Mesothelial cell of epicardium (in vitro differentiated cells): ENCODE data around the gene ADARB2. TPM values are rescaled to one million over a fixed set of nuclear protein-coding genes. Genes with fewer than 3 reads are reported as not detected.

ENCODE experiments used
- DNase-seq, 2 experiments: peaks; one replicate each; pipeline ENCODE4 v3.0.0; 2021; ENCODE audit warnings: low spot score in 2 of 2; ENCODE audit not compliant: unreplicated experiment in 2 of 2
- H3K27ac Mint-ChIP-seq: 2 replicates; pipeline ENCODE4 v1.8.0; 2021; ENCODE audit warnings: mixed read lengths
- H3K27me3 Mint-ChIP-seq: 2 replicates; pipeline ENCODE4 v1.8.0; 2021; ENCODE audit warnings: low read depth, mixed read lengths
- H3K36me3 Mint-ChIP-seq: 2 replicates; pipeline ENCODE4 v1.8.0; 2021; ENCODE audit warnings: mixed read lengths
- H3K4me1 Mint-ChIP-seq: 2 replicates; pipeline ENCODE4 v1.8.0; 2021; ENCODE audit warnings: mixed read lengths
- H3K4me3 Mint-ChIP-seq: 2 replicates; pipeline ENCODE4 v1.8.0; 2021; ENCODE audit warnings: mild to moderate bottlenecking, moderate library complexity, mixed read lengths
- H3K9me3 Mint-ChIP-seq: 2 replicates; pipeline ENCODE4 v1.8.0; 2021; ENCODE audit warnings: mixed read lengths
- total RNA-seq: library from RNA; stranded (reverse); gene quantifications from 3 replicates; pipeline ENCODE4 v1.2.1, GENCODE V29; 2021
- TF ChIP-seq, protein P1 (sequence below): fragments of 200-600 bp; sonication (generic); IDR thresholded peaks from one replicate; pipeline ENCODE4 v1.5.0; 2021; ENCODE audit warnings: antibody characterized with exemption; ENCODE audit not compliant: unreplicated experiment

The ADARB2 gene
- total RNA-seq, 1 donor from 2014 or later: 0.38 TPM

DNA sequence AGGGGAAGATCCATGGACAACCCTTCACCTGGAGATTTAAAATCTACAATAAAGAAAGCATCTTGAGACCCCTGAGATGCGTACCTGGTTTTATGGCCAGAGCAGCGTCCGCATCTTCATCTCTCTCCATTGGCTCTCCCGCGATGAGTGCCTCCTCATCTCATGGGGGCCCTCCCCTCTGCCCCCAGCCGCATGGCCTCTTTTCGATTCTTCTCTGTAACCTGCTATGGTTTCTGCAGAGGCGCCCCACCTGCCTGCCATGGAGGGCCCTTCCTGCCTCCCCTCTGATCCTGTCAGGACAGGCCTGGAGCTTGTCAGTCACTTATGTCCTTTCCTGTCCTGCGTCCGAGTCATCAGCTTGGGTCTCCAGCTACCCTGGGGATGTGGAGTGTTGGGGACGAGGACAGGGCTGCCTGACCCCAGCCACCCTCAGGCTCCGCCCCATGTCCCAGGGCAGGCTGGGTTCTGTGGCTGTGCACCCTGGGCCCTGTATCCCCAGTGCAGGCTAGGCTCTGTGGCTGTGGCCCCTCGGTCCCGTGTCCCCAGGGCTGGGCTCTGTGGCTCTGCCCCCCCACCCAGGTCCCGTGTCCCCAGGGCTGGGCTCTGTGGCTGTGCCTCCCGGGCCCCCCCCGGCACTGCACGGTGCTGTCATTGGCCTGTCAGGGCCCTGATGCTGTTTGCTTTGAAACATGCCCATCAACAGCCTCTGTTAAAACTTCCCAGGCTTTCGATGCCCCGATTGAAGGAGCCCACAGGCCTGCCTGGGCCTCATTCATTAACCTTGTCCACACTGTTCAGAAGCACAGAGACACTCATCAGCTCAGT is 581.3 kb downstream of the ADARB2 start:
- H3K27me3 Mint-ChIP-seq: peaks cover 16% of the 10 kb centered on the region
- H3K27ac Mint-ChIP-seq: peak overlapping the region; percentile 13
- no peak overlapping the region for H3K4me3 Mint-ChIP-seq
- H3K36me3 Mint-ChIP-seq: no peaks in the 10 kb centered on the region
- no peaks in the 10 kb centered on the region for H3K9me3 Mint-ChIP-seq
- DNase-seq: no peak
- TF ChIP-seq, protein P1, sequence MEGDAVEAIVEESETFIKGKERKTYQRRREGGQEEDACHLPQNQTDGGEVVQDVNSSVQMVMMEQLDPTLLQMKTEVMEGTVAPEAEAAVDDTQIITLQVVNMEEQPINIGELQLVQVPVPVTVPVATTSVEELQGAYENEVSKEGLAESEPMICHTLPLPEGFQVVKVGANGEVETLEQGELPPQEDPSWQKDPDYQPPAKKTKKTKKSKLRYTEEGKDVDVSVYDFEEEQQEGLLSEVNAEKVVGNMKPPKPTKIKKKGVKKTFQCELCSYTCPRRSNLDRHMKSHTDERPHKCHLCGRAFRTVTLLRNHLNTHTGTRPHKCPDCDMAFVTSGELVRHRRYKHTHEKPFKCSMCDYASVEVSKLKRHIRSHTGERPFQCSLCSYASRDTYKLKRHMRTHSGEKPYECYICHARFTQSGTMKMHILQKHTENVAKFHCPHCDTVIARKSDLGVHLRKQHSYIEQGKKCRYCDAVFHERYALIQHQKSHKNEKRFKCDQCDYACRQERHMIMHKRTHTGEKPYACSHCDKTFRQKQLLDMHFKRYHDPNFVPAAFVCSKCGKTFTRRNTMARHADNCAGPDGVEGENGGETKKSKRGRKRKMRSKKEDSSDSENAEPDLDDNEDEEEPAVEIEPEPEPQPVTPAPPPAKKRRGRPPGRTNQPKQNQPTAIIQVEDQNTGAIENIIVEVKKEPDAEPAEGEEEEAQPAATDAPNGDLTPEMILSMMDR: no peak
- H3K4me1 Mint-ChIP-seq: peaks cover 19% of the 10 kb centered on the region

DNA sequence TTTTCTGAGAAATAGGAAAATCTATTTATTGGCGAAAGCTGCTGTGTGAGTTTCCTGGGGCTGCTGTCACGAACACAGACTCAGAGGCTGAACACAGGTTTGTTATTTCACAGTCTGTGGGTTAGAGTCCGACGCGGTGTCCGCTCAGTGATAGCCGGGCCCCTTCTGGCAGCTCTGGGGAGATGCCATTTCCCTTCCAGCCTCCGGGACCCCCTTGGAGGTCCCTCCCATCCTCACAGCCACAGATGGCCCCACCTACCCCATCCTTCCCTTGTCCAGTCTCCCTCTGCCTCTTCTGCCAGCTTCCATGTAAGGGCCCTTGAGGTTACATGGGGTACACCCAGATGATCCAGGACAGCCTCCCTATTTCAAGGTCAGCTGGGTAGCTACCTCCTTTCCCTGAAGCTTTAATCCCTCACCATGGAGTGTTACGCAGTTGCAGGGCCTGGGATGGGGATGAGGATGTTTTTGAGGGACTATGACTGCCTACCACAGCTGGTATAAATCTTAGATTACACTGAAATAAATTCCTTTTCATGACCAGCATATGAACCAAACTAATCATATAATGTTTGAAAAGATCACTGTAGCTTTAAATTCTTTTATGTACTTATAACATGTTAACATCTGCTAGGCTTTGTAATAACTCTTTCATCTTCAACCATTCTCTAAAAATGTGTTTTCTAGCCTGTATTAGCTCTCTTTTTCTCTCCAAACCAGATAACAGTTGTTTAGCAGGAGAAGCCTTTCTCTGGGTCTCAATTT is 582.6 kb downstream of the ADARB2 start:
- no peak for DNase-seq
- no peaks in the 10 kb centered on the region for H3K9me3 Mint-ChIP-seq
- H3K27ac Mint-ChIP-seq: peak overlapping the region; percentile 25
- peaks cover 19% of the 10 kb centered on the region for H3K4me1 Mint-ChIP-seq
- no peak overlapping the region for H3K4me3 Mint-ChIP-seq
- H3K36me3 Mint-ChIP-seq: no peaks in the 10 kb centered on the region
- TF ChIP-seq, protein P1: no peak
- H3K27me3 Mint-ChIP-seq: peaks cover 13% of the 10 kb centered on the region

DNA sequence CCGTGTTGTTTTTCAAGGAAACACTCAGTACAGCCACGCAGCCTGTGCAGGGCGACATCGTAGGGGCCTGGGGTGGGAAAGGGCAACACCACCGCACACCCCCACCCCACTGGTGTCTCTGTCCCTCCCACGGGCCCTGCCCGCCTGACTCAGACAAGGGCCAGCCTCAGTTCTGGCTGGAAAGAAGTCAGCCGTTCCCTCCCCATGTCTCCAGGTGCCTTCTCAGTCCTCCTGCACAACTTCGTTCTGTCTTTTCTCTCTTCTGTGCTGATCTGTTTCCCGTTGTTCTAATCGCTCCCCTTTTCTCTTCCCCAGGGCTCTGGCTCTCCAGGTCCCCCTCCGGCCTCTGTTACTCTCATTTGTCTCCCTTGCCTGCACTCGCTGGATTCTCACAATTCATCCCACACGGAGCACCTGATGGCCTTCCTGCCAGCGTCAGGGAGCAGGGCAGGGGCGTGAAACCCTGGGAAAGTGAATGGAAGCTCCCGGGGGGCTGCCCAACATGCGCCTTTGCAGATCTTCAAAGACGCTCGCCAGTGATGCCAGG is 583.4 kb downstream of the ADARB2 start:
- Mint-ChIP-seq H3K36me3 (no peaks in the 10 kb centered on the region), H3K27ac (peak overlapping the region; percentile 1), H3K9me3 (no peaks in the 10 kb centered on the region), H3K4me1 (peaks cover 23% of the 10 kb centered on the region), H3K27me3 (peaks cover 8% of the 10 kb centered on the region), H3K4me3 (no peak overlapping the region)
- TF ChIP-seq, protein P1: no peak
- DNase-seq: no peak

DNA sequence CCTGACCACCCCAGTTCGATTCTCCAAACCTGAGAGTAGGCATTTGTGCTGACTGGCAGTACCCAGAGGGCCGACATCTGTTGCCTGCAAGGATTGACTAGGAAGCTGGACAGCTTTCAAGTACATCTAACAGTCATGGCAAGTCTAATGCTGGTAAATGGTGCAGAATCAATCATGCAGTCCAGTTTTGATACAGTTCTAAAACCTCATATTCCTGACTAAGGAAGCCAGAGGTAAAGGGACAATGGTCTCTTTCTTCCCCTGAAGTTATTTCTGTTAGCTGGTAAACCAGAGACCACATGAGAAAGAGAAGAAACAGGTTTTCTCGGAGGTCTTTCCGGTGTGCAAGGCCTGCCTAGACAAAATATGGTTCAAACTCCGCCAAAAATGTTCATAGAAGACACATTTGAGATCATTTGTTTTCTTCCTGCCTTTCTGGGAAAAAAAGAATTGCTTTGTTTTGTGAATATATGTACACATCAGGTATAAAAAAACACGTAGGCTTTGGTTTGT is 584.0 kb downstream of the ADARB2 start:
- no peaks in the 10 kb centered on the region for H3K36me3 Mint-ChIP-seq
- no peak overlapping the region for H3K27ac Mint-ChIP-seq
- H3K27me3 Mint-ChIP-seq: peaks cover 8% of the 10 kb centered on the region
- DNase-seq: no peak
- TF ChIP-seq, protein P1: no peak
- no peaks in the 10 kb centered on the region for H3K9me3 Mint-ChIP-seq
- no peak overlapping the region for H3K4me3 Mint-ChIP-seq
- peaks cover 23% of the 10 kb centered on the region for H3K4me1 Mint-ChIP-seq

DNA sequence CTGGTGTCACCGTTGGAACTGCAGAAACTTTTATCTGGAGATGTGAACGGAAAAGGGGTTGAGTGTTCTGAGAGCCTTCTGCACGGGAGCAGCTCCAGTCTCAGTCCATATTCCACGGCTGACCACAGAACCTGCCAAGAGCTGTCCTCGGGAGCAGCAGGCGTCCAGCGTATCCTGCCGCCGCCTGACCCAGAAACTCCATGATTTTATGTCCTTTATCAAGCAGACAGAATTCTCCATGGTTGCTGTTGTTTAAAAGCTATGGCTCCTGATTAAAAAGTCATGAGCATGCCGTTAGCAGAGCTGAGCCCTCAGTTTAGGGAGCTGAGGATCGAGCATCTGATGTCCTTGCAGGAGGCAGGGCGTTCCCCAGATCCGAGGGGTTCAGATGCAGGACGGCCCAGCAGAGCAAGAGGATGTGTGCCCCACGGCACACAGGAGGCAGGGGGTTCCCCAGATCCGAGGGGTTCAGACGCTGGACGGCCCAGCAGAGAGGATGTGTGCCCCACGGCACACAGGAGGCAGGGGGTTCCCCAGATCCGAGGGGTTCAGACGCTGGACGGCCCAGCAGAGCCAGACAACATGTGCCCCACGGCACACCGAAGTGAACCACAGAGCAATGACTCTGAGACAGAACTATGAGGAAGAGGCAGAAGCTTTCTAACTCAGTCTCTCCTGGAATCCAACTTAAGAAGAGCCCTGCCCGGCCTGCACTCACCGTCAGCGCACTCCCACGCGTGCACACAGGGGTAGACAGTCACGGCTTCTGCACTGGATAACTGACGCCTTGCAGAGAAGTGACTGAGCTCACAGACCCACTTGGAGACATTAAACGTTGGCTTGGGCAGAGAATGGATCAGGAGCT is 584.7 kb downstream of the ADARB2 start:
- Mint-ChIP-seq H3K9me3 (no peaks in the 10 kb centered on the region), H3K4me1 (peaks cover 23% of the 10 kb centered on the region)

More for the DNA sequence above, 584.7 kb downstream of the ADARB2 start:
- Mint-ChIP-seq H3K36me3 (no peaks in the 10 kb centered on the region), H3K27me3 (peaks cover 6% of the 10 kb centered on the region), H3K4me3 (no peak overlapping the region), H3K27ac (no peak overlapping the region)
- no peak for DNase-seq
- TF ChIP-seq, protein P1: no peak
